Fibroblast of mammary gland (primary cell): ENCODE measurements around the gene SH3TC2.
A peak's percentile ranks its signal among the peaks of the same experiment; 100 is the strongest.

Source experiments
- DNase-seq: peaks from one replicate; pipeline ENCODE4 v3.0.0-alpha.2; 2010; ENCODE audit warnings: low read depth
- H3K4me3 ChIP-seq: 2 replicates; pipeline ENCODE4 v1.5.1; 2011; ENCODE audit warnings: low read depth, mild to moderate bottlenecking, low read length, moderate library complexity; ENCODE audit not compliant: control insufficient read depth
- CTCF ChIP-seq: conservative IDR thresholded peaks from 2 replicates; pipeline ENCODE4 v1.5.1; 2011; ENCODE audit warnings: low read depth, low read length, inconsistent platforms; ENCODE audit not compliant: control insufficient read depth, insufficient read depth

Gene SH3TC2

GRCh38 chr5:148974642-148975327 is 88.1 kb downstream of the SH3TC2 start:
- DNase-seq, result no peak
- TF ChIP-seq CTCF, result no peak
- H3K4me3 ChIP-seq, result no peak overlapping the region

- DNase-seq, result peak; percentile 73
- no peak overlapping the region for H3K4me3 ChIP-seq
- TF ChIP-seq CTCF, result no peak
These were observed 89.4 kb downstream of the SH3TC2 start for GRCh38 chr5:148973455-148973854.

- no peak for TF ChIP-seq CTCF
- DNase-seq, result peak; percentile 88
- no peak overlapping the region for H3K4me3 ChIP-seq
These were observed 89.9 kb downstream of the SH3TC2 start for GRCh38 chr5:148972974-148973374.

- TF ChIP-seq CTCF, result no peak
- no peak overlapping the region for H3K4me3 ChIP-seq
- no peak for DNase-seq
These were observed 90.5 kb downstream of the SH3TC2 start for GRCh38 chr5:148972396-148972795.

GRCh38 chr5:148970876-148971275 is 92.0 kb downstream of the SH3TC2 start:
- DNase-seq, result no peak
- H3K4me3 ChIP-seq, result no peak overlapping the region
- TF ChIP-seq CTCF, result no peak

GRCh38 chr5:148970228-148970627 is 92.6 kb downstream of the SH3TC2 start:
- no peak for DNase-seq
- TF ChIP-seq CTCF, result no peak

GRCh38 chr5:148969291-148969690 is 93.6 kb downstream of the SH3TC2 start:
- TF ChIP-seq CTCF, result no peak
- H3K4me3 ChIP-seq, result no peak overlapping the region
- no peak for DNase-seq

More at GRCh38 chr5:148970228-148970627, 92.6 kb downstream of the SH3TC2 start:
- H3K4me3 ChIP-seq, result no peak overlapping the region
